Measurements from ENCODE around the gene KIRREL1.

DNA sequence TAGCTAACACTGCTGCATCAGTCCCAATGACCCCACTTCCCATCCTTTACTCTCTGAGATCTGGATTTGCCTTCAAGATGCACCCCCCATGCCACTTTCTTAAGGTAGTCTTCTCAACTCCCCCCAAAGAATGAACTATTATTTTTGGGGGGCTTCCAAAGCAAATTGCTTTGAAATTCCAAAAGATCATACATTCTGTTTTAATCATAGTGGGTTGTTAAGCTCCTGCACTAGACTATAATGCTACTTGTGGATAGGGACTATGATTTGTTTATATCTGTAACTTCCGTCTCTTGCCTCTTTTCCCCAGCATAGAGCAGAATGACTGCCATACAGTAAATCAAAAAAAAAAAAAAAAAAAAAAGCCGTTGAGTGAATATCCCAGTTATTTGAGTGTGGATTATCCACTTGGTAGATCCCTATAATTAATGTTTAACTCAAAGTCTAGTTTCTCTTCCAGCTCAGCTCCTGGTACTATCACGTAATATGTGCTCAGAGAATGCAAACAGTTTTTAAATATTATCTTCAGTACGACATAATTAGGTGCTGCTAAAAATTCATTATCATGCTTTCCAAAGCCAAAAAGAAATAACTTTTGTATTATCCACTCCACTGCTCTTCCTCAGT, 26.9 kb downstream of the KIRREL1 start:
- TF ChIP-seq, protein P1, sequence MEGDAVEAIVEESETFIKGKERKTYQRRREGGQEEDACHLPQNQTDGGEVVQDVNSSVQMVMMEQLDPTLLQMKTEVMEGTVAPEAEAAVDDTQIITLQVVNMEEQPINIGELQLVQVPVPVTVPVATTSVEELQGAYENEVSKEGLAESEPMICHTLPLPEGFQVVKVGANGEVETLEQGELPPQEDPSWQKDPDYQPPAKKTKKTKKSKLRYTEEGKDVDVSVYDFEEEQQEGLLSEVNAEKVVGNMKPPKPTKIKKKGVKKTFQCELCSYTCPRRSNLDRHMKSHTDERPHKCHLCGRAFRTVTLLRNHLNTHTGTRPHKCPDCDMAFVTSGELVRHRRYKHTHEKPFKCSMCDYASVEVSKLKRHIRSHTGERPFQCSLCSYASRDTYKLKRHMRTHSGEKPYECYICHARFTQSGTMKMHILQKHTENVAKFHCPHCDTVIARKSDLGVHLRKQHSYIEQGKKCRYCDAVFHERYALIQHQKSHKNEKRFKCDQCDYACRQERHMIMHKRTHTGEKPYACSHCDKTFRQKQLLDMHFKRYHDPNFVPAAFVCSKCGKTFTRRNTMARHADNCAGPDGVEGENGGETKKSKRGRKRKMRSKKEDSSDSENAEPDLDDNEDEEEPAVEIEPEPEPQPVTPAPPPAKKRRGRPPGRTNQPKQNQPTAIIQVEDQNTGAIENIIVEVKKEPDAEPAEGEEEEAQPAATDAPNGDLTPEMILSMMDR (IDR thresholded peaks at IDR 0.05) = no peak
- TF ChIP-seq POLR2A (IDR thresholded peaks at IDR 0.05) (no peak), POLR2AphosphoS5 (IDR thresholded peaks at IDR 0.05) (no peak)

Measured in breast epithelium (tissue), 3 donors.